ENCODE measurements around the gene SDK1. TPM values are rescaled to one million over a fixed set of nuclear protein-coding genes. Genes with fewer than 3 reads are reported as not detected.

The SDK1 gene
- total RNA-seq, 1 experiment from 2014 or later = 6.0 TPM

DNA sequence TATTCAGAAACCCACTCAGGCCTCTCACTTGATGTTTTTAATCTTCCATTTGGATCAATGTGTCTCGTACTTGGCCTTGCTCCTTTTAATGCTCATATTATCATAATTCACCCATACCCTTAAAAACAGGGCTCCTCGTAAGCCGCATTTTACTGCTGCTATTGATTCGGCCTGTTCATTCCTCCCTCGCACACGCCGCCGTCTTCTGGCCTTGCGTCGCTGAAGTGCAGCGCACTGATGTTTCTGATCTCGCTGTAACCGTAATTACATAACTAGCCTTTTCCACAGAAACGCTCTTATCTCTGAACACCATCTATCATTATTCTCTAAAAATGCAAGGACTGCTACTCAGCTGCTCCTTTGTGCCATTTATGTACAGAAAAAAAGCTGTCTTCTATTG, 836.5 kb downstream of the SDK1 start:
- no peak for DNase-seq
- no peaks in the 10 kb centered on the region for H3K27me3 ChIP-seq
- no peaks in the 10 kb centered on the region for H3K36me3 ChIP-seq
- no peaks in the 10 kb centered on the region for H3K9me3 ChIP-seq (replicated peaks)
- H3K4me3 ChIP-seq = no peak overlapping the region
- H3K27ac ChIP-seq = no peak overlapping the region
- H3K4me1 ChIP-seq = no peaks in the 10 kb centered on the region

DNA sequence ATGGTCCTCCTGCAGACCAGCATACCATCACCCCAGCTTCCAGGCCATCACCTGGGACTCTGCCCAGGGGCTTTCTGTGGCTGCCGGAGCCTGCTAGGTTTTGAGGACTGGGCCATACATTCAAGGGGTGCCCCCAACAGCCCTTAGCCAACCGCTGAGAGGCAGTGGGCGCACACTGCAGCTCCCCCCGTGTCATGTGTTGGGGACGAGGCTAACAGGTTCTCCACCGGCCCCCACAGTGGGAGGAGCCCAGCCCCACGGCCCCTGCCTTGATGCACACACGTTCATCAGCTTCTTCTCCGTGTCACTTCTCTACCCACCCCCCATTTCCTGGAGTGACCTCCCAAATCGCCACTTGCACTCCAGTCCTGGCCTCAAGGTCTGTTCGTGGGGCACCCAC, 837.8 kb downstream of the SDK1 start:
- H3K4me3 ChIP-seq = no peak overlapping the region
- DNase-seq = no peak
- H3K27ac ChIP-seq = no peak overlapping the region
- no peaks in the 10 kb centered on the region for H3K36me3 ChIP-seq
- no peaks in the 10 kb centered on the region for H3K27me3 ChIP-seq
- H3K4me1 ChIP-seq = no peaks in the 10 kb centered on the region
- no peaks in the 10 kb centered on the region for H3K9me3 ChIP-seq (replicated peaks)

DNA sequence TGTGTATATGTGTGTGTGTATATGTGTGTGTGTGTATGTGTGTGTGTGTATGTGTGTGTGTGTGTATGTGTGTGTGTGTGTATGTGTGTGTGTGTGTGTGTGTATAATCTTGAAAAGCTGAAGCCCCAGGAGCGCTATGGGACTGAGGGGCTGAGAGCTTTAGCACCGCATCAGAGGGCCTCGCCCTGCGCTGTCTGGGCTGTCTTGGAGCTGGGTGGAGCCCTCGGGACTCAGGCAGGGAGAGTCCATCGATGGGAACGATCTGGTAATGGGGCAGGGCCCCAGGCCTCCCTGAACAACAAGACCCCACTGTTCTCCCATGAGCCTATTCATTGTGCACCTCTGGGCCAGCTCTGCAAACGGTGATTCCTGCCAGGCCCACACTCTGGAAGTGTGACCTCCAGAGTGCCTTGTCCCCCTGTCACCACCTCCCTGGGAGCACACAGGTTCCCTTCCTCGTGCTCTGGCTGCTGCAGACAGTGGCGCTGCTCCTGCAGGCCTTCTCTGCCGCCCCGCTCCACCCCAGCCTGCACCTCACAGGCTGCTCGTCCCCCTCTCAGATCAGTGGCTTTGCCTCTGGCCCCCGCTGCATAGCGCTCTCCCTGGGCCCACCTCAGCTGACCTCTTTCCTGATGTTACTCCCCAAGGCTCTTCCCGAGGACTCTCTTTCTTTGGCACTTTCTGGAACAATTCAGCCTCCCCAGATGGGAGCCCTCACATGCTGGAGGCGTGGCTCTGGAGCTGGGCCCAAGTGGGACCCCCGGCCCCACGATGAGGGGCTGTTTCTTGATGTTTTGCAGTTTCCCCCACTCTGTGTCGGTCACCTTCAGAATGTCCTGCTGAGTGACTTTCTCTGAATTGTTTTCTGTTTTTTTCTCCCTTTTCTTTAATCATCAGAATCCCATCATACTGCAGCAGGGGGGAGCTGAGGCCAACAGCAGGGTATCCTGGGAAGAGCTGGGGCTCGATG, 838.9 kb downstream of the SDK1 start:
- Histone ChIP-seq H3K9me3 (replicated peaks) (no peaks in the 10 kb centered on the region), H3K36me3 (no peaks in the 10 kb centered on the region), H3K27me3 (no peaks in the 10 kb centered on the region), H3K4me1 (no peaks in the 10 kb centered on the region), H3K4me3 (no peak overlapping the region), H3K27ac (no peak overlapping the region)
- no peak for DNase-seq

DNA sequence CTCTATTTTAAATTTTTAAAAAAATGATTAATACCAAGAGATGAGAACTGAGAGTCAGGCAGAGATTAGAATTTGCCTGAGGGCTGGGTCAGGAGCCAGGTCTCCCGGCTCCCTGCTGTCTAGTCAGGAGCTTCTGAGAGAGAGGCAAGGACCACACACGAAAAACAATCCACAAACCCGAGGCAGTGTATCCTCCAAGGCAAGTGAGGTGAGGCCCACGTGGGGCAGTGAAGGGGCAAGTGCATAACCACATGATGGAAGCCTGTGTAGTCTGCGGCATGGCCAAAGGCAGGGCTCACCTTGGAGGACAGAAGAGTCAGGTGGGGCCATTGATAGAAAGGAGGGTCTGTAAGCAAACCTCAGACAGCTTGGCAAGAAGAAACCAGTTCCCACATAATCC, 839.9 kb downstream of the SDK1 start:
- Histone ChIP-seq H3K27ac (no peak overlapping the region), H3K9me3 (replicated peaks) (no peaks in the 10 kb centered on the region), H3K4me1 (no peaks in the 10 kb centered on the region), H3K27me3 (no peaks in the 10 kb centered on the region), H3K36me3 (no peaks in the 10 kb centered on the region), H3K4me3 (no peak overlapping the region)
- no peak for DNase-seq

DNA sequence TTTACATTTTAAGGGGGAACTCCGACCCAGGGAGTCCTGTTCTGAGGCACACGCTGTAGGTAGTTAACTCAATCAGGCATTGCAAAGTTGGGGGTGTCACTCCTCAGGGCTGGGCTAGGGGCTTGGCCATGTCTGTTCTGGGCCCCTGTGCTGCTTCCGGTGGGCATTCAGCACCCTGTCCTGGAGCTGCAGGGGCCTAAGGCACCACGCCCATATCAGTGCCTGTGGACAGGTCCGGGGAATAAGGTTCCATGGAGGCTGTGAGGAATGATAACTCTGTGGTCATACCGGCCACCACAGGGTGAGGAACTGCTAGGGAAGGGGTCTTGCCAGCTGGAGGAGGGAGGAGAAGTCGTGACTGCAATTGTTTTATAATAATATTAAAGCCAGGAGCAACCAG, 842.0 kb downstream of the SDK1 start:
- H3K9me3 ChIP-seq (replicated peaks) = no peaks in the 10 kb centered on the region
- no peaks in the 10 kb centered on the region for H3K36me3 ChIP-seq
- H3K27me3 ChIP-seq = no peaks in the 10 kb centered on the region
- H3K4me3 ChIP-seq = no peak overlapping the region
- H3K4me1 ChIP-seq = no peaks in the 10 kb centered on the region
- no peak for DNase-seq
- no peak overlapping the region for H3K27ac ChIP-seq

DNA sequence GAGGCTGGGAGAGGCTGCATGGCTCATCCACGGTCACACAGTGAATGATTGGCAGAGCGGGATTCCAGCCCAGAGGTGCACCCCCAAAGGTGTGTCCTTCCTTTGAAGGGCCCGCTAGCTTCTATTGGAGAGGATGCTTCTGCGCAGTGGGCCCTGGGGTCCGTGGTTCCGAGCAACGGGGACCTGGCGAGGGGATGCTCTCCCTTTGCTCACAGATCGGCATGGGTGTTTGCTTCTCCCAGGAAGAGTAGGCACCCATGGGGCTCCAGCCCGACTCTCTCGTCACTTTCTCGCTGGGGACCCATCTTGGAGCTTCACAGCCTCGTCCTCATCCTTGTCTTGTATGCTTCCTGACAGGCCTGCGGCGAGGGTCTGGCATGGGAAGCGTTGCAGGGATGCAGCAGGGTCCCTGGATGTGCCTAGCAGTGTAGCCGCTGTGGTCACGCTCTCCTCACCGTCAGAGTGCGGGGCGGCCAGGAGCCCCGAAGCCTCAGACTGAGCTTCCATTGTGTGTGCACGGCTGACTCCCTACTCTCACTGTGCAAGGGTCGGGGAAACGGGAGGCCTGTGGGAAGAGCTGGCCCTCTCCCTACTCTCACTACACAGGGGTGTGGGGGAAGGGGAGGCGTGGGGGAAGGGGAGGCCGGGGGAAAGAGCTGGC, 842.6 kb downstream of the SDK1 start:
- no peak overlapping the region for H3K27ac ChIP-seq
- H3K27me3 ChIP-seq = no peaks in the 10 kb centered on the region
- no peaks in the 10 kb centered on the region for H3K9me3 ChIP-seq (replicated peaks)
- no peak for DNase-seq
- no peaks in the 10 kb centered on the region for H3K36me3 ChIP-seq
- H3K4me1 ChIP-seq = no peaks in the 10 kb centered on the region
- H3K4me3 ChIP-seq = no peak overlapping the region

DNA sequence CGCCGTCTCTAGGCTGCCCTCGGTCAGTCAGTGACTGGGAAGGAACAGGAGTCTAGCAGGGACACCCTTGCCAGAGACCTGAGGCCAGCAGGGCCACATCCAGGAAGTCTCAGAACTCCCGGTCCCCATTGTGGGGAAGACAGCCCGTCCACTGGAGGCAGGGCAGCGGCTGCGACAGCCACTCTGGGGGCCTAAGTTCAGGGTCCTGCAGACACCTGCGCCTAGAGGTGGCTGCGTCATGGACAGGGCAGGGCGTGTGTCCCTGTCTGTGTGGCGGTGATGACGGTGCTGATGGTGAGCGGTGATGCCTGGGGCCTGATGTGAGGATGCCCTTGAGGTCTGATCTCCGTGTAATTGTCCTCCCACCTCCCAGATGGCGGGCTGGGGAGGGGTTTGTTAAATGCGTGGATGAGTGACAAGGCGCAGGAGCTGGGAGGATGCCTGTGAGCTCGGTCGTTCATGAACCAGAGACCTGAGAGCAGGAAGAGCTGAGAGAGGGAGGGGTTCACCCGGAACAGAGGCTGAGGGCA, 843.2 kb downstream of the SDK1 start:
- peak overlapping the region; percentile 27; the same call in 1 of the 2 replicates for H3K4me3 ChIP-seq
- no peaks in the 10 kb centered on the region for H3K27me3 ChIP-seq
- no peaks in the 10 kb centered on the region for H3K9me3 ChIP-seq (replicated peaks)
- no peaks in the 10 kb centered on the region for H3K36me3 ChIP-seq
- DNase-seq = peak in 1 of 2 experiments; percentile 26
- H3K27ac ChIP-seq = peak overlapping the region; percentile 6; the same call in 1 of the 2 replicates
- no peaks in the 10 kb centered on the region for H3K4me1 ChIP-seq

DNA sequence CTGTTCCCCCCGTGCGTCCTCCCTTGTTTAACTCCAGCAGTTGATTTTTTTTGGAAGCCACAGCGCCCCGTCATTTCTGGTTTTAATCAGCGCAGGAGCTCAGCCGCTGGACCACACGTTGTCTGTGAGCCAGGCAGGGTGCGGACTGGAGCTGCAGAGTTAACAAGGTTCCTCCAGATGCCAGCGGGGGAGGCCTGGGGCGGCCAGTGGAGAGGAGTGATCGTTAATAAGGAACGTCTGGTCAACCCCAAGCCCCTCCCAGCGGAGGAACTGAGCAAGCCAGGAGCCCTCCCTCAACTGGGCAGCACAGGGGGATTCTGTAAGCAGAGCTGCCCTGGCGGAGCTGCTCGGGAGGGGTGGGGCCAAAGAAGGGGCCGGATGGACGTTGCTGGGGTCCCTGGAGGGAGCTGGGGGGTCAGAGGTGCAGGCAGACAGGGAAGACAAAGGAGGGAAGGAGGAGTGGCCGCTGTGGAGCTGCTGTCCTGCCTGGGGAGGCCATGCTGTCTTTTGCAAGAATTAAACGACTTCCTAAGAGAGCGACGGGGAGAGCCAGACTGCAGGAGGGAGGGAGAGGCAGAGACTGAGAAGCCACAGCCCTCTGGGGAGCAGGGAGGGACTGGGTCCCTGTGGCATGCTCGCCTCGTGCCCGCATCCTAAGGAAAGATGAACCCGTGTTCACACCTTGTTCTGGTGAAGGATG, 843.9 kb downstream of the SDK1 start:
- Histone ChIP-seq H3K4me3 (peak overlapping the region; percentile 27; the same call in 1 of the 2 replicates), H3K27ac (peak overlapping the region; percentile 6; the same call in 1 of the 2 replicates), H3K27me3 (no peaks in the 10 kb centered on the region), H3K36me3 (no peaks in the 10 kb centered on the region), H3K4me1 (no peaks in the 10 kb centered on the region), H3K9me3 (replicated peaks) (no peaks in the 10 kb centered on the region)
- DNase-seq = peak in 1 of 2 experiments; percentile 13

DNA sequence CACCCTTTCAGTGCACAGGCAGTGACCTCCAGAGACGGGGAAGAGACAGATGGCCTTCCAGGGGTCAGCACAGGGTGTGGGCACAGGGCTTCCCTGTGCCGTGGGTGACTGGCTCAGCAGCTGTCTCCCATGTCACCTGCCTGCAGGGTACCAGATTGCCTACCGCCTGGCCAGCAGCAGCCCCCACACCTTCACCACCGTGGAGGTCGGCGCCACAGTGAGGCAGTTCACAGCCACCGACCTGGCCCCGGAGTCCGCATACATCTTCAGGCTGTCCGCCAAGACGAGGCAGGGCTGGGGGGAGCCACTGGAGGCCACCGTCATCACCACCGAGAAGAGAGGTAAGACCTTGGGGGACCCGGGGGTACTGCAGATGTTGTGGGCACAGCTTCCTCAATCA, 844.5 kb downstream of the SDK1 start:
- Histone ChIP-seq H3K36me3 (no peaks in the 10 kb centered on the region), H3K27me3 (no peaks in the 10 kb centered on the region), H3K4me1 (no peaks in the 10 kb centered on the region), H3K27ac (no peak overlapping the region), H3K9me3 (replicated peaks) (no peaks in the 10 kb centered on the region), H3K4me3 (no peak overlapping the region)
- no peak for DNase-seq

DNA sequence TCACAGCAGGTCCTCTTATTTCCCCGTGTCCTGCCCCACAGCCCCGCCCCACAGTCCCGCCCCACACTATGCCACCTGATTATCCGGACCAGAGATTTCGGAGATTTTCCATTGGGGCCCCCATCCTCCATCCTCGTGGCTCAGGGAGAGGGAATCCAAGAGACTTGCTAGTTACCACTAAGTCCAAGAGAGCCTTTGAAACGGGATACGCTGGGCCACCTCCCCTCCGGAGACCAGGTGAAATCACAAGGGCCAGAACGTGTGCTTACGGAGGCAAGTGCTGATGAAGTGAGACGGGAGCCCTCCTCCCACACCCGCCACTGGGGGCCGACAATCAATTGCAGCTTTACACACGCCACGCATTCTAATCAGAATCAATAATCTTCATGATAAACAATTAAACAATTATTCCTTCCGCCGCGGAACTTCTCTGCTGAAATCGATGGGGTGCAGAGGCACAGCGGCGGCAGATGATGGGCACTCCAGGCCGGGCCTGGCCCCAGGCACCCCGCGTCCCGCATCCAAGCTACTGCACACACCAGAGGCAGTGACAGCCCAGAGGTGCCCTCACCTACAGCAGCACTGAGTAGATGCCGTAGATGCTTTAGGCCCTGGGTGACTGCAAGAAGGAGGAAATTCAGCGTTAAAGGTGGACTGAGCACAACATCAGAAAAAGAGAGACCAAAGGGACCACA, 847.0 kb downstream of the SDK1 start:
- Histone ChIP-seq H3K9me3 (replicated peaks) (no peaks in the 10 kb centered on the region), H3K27me3 (no peaks in the 10 kb centered on the region), H3K27ac (no peak overlapping the region), H3K4me3 (no peak overlapping the region), H3K4me1 (no peaks in the 10 kb centered on the region), H3K36me3 (no peaks in the 10 kb centered on the region)
- DNase-seq = no peak

DNA sequence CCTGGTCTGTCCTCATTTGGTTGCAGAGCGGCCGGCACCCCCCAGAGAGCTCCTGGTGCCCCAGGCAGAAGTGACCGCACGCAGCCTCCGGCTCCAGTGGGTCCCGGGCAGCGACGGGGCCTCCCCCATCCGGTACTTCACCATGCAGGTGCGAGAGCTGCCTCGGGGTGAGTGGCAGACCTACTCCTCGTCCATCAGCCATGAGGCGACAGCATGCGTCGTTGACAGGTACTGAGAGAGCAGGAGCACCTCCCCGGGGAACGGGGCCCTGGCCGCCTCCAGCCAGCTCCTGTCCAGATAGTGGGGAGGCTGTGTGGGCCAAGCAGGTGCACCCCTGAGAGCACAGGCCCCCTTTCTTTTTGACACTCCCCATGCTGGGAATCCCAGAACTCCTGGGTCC, 848.2 kb downstream of the SDK1 start:
- H3K27ac ChIP-seq = no peak overlapping the region
- H3K4me1 ChIP-seq = no peaks in the 10 kb centered on the region
- H3K27me3 ChIP-seq = no peaks in the 10 kb centered on the region
- no peaks in the 10 kb centered on the region for H3K9me3 ChIP-seq (replicated peaks)
- DNase-seq = no peak
- no peak overlapping the region for H3K4me3 ChIP-seq
- no peaks in the 10 kb centered on the region for H3K36me3 ChIP-seq

DNA sequence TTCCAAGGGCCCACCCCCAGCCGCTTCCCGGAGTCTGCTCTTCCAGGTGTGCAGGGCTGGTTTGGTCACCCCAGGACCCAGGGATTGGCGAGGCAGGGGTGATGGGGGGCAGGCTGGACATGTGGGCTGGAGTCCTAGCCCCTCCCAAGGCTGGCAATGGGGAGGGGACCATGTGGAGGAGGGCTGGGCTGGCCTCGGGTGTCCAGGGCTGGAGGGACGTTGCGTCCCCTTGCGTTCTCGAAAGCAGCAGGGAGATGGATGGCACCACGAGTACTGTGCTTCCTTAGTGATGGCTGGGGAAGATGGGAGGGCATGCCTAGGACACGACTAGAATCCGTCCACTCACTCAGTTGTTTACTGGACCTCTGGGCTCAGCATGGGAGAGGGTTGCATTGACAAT, 848.6 kb downstream of the SDK1 start:
- Histone ChIP-seq H3K4me3 (no peak overlapping the region), H3K4me1 (no peaks in the 10 kb centered on the region)
- no peak for DNase-seq

DNA sequence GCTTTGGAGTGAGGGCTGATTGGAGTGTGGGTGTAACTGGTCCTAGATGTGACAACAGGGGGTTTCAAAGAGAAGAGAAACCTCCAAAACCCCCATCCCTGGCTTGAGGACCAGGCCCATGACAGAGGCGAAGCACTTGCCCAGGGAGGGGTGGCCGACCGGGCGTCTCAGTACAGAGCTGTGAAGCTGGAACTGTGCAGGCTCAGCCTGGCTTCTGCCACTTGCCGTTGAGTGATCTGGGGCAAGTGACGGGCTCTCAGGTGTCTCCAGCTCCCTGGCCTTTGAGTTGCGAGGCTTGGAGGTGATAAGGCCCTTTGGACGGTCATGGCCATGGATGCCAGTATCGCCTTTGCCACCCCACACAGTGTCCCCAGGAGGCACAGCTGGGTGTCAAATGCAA, 849.7 kb downstream of the SDK1 start:
- DNase-seq = no peak
- Histone ChIP-seq H3K4me1 (no peaks in the 10 kb centered on the region), H3K27me3 (no peaks in the 10 kb centered on the region), H3K9me3 (replicated peaks) (no peaks in the 10 kb centered on the region), H3K36me3 (no peaks in the 10 kb centered on the region), H3K27ac (no peak overlapping the region), H3K4me3 (no peak overlapping the region)

More for the DNA sequence above, 848.6 kb downstream of the SDK1 start:
- no peaks in the 10 kb centered on the region for H3K27me3 ChIP-seq
- H3K36me3 ChIP-seq = no peaks in the 10 kb centered on the region
- no peaks in the 10 kb centered on the region for H3K9me3 ChIP-seq (replicated peaks)
- H3K27ac ChIP-seq = no peak overlapping the region

DNA sequence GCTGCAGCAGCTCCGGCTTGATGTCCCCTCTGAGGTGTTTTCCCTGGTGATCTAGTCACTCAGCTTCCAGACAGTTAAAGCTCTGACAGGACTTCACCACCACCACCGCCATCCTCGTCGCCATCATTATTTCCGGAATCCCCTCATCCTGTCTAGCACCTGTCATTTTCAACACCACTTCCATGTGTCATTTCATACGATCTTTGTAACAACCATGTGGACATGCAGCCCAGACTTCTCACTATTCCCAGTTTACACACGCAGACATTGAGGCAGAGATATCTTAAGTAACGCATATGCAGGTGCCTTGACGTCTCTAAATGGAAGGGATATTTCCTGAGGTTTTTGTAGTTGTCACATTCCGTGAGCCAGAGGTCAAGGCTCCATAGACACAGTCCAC, 850.5 kb downstream of the SDK1 start:
- Histone ChIP-seq H3K9me3 (replicated peaks) (no peaks in the 10 kb centered on the region), H3K4me1 (no peaks in the 10 kb centered on the region), H3K4me3 (no peak overlapping the region), H3K27ac (no peak overlapping the region), H3K27me3 (no peaks in the 10 kb centered on the region), H3K36me3 (no peaks in the 10 kb centered on the region)
- no peak for DNase-seq

Data from SJCRH30 (cell line).